SK-N-MC (cell line): ENCODE data around the gene UMAD1.
"Not testable (repeated sequence)": the region's sequence is repeated elsewhere in the genome, so short reads cannot be mapped to it uniquely, and the experiment has no call there.

Experiments used
- DNase-seq: peaks from one replicate; pipeline ENCODE4 v3.0.0-alpha.2; 2011; ENCODE audit warnings: low read depth, low spot score
- H3K27ac ChIP-seq: fragments of 200-600 bp; sonication (generic); 2 replicates; pipeline ENCODE4 v1.5.1; 2016; ENCODE audit warnings: mixed run types
- H3K36me3 ChIP-seq: fragments of 200-600 bp; sonication (generic); 2 replicates; pipeline ENCODE4 v1.6.1; 2017; ENCODE audit warnings: antibody characterized with exemption, low read length, mixed read lengths; ENCODE audit not compliant: insufficient read depth
- H3K4me3 ChIP-seq: fragments of 200-600 bp; sonication (generic); 2 replicates; pipeline ENCODE4 v1.5.1; 2016
- H3K9ac ChIP-seq: fragments of 200-600 bp; sonication (generic); 2 replicates; pipeline ENCODE4 v1.8.0; 2017; ENCODE audit warnings: mixed run types, mixed read lengths; ENCODE audit not compliant: insufficient read length
- H3K9me3 ChIP-seq: fragments of 200-600 bp; sonication (generic); 2 replicates; pipeline ENCODE4 v1.6.1; 2017; ENCODE audit warnings: low read depth, mild to moderate bottlenecking, antibody characterized with exemption, low read length, moderate library complexity, mixed read lengths
- EZH2 ChIP-seq: fragments of 200-600 bp; sonication (generic); IDR thresholded peaks from one replicate; pipeline ENCODE4 v1.6.1; 2017; ENCODE audit warnings: antibody characterized with exemption
- FOXP2 ChIP-seq: optimal IDR thresholded peaks from 2 replicates; pipeline ENCODE3; 2011; ENCODE audit warnings: mild to moderate bottlenecking, moderate library complexity; ENCODE audit not compliant: insufficient read depth; ENCODE audit errors: extremely low read length, control extremely low read depth
- POLR2AphosphoS5 ChIP-seq: IDR thresholded peaks from 2 replicates; pipeline ENCODE4 v1.6.1; 2012; ENCODE audit warnings: mild to moderate bottlenecking, low read depth, low read length, borderline replicate concordance

Gene UMAD1

DNA sequence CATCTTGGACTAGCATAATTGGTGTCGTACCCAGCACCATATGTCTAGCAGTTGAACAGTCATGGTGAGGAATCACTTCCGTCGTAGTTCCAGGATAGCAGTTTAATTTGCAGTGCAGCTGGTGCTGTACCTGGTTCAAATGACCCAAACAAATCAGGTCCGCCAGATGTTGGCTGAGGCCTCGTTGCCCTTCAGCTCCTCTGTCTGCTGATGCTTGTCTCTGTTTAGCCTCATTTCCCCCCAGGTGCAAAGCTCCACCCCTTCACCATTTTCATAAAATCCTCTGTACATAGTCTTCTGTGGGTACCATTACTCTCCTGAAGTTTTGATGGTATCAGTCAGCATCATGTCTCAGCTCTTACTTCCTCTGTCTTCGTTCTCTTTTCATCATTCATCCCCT is 35.1 kb downstream of the UMAD1 start:
- TF ChIP-seq POLR2AphosphoS5: no peak
- no peak for TF ChIP-seq EZH2
- Histone ChIP-seq H3K9ac (no peak overlapping the region), H3K36me3 (peaks cover 3% of the 10 kb centered on the region; the same call in 1 of the 2 replicates), H3K27ac (no peak overlapping the region), H3K4me3 (no peak overlapping the region), H3K9me3 (no peaks in the 10 kb centered on the region)
- DNase-seq: no peak

DNA sequence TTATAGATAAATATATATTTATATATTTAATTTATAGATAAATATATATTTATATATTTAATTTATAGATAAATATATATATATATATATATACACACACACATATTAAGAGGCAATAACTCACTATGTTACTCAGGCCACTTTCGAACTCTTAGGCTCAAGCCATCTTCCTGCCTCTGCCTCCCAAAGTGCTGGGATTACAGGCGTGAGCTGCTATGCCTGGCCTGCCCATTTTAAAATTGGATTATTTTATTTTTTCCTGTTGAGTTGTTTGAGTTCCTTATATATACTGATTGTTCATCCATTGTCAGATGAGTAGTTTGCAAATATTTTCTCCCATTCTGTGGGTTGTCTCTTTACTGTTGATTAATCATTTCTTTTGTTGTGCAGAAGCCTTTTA is 39.1 kb downstream of the UMAD1 start:
- H3K9me3 ChIP-seq, H3K4me3 ChIP-seq, H3K9ac ChIP-seq, H3K27ac ChIP-seq, DNase-seq, H3K36me3 ChIP-seq: not testable (repeated sequence)

DNA sequence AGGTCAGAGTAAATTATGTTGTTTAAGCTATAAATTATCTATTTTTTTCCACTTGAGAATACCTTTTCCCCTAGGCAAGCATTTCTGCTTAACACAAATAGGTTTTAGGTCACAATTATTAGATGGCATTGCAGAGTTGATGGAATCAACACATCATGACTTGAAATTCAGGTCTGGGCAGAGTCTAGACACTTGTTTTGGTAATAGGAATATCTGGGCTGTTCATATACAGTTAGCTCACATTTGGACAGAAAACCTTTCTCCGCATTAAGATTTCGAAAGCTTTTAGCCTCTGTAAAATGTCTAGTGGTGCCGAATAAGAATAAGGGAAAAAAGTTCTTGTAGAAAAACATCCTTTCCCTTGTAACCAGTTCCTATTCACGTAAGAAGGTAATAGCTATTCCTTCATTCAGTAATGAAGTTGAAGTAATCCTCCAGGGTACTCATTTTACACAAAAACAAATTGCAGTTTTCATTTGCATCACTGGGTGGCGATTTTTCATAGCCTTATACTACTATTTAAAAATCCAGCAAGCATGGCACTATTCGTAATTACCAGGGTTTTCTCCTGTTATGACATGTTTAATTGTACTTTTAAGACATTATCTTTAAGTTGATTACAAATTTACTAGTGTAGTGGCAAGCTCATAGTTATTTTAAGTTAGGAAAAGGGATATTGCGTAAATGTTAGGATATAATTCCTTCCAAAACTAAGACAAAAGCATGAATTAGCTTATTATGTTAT is 40.8 kb downstream of the UMAD1 start:
- peak; percentile 63 for DNase-seq
- TF ChIP-seq EZH2 (no peak), FOXP2 (no peak), POLR2AphosphoS5 (no peak)
- Histone ChIP-seq H3K9ac (no peak overlapping the region), H3K27ac (no peak overlapping the region), H3K9me3 (no peaks in the 10 kb centered on the region), H3K4me3 (no peak overlapping the region), H3K36me3 (peaks cover 3% of the 10 kb centered on the region; the same call in 1 of the 2 replicates)

DNA sequence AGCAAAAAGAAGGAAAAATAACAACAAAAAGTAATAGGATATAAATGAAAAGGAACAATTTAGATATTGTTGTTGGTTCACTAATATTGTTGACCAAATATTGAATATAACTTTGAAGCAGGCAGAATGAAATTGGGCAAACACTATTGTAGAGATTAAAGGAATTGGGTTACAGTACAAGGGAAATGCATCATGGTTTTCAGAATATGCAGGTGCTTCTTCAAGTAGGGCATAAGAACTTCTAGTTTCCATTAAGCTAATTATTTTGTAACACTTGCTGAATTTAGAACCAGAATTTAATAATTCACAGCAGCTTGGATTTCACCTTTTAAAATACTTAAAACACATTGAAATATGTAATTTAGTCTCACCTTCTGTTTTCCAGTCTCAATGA is 41.4 kb downstream of the UMAD1 start:
- no peak for DNase-seq
- no peak for TF ChIP-seq EZH2
- TF ChIP-seq FOXP2: no peak
- no peak for TF ChIP-seq POLR2AphosphoS5
- Histone ChIP-seq H3K4me3 (no peak overlapping the region), H3K9ac (no peak overlapping the region), H3K27ac (no peak overlapping the region), H3K36me3 (peaks cover 3% of the 10 kb centered on the region; the same call in 1 of the 2 replicates), H3K9me3 (no peaks in the 10 kb centered on the region)

DNA sequence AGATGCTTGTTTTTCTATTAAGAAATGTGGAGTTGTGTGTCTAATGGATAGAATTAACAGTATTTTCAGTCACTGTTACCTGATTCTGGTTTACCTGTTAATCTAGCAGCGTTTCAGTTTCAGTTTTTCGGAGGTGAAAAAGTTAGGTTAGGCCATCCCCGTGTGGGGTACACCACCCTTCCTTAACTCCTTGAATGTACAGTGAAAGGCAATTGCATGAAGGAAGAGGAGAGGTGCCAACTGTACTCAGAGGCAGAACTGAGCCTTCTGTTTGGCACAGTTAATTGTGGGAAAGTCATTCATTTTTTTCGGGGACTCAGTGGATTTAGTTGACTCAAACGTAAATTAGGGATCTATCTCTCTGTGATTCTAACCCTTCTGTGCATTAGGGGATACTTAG is 42.3 kb downstream of the UMAD1 start:
- no peak overlapping the region for H3K27ac ChIP-seq
- H3K9ac ChIP-seq: no peak overlapping the region
- no peak for DNase-seq
- H3K9me3 ChIP-seq: no peaks in the 10 kb centered on the region
- TF ChIP-seq FOXP2 (no peak), POLR2AphosphoS5 (no peak), EZH2 (no peak)
- H3K36me3 ChIP-seq: peaks cover 2% of the 10 kb centered on the region; the same call in 1 of the 2 replicates
- no peak overlapping the region for H3K4me3 ChIP-seq

DNA sequence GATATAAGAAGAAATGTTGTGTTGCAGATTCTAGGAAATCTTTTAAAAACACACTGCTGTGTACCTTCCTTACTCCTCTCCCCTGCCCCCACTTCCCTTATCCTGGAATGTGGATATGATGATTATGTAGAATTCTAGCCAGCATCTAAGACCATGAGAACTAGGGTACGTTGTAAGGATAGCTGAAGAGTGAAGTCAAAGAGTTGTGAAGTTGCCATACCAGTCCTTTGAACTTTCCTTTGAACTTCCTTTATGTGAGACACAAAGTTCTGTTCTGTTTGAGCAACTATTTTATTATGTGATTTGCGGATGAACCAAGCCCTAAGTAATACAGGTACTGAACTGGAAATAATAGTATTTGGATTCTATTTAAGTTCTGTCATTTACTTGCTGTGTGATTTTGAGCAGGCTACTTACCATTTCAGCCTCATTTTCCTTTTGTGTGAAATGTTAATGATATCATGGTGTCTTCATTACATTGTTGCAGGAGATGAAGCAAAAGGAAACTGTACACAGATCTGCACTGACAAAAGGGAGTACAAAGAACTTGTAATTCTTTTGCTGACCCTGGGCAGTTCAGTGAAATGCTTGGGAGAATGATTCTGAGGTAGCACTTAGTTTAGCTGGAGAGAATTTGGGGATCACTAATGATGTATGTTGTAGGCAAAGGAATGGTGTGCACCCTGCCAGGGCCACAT is 46.4 kb downstream of the UMAD1 start:
- TF ChIP-seq POLR2AphosphoS5 (no peak), EZH2 (no peak), FOXP2 (no peak)
- no peak for DNase-seq
- Histone ChIP-seq H3K4me3 (no peak overlapping the region), H3K9me3 (no peaks in the 10 kb centered on the region), H3K27ac (no peak overlapping the region), H3K36me3 (no peaks in the 10 kb centered on the region), H3K9ac (no peak overlapping the region)

DNA sequence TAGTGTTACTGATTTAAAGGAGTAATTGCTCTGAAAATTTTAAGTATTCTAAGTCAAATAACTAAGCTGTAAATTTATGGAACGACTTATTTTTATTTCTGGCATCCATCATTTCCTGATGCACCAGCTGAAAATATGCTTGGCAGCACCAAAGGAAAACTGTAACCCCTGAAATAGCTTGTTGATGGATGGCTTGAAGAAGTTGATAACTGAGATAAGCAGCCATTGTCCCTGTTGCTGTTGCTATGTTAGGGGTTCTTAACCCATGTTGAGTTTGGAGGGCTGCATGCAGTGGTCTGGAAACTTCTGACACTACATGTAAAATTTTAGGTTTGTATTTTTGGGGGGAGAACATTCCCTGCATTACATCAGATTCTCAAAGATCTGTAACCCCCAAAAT is 47.2 kb downstream of the UMAD1 start:
- no peak overlapping the region for H3K4me3 ChIP-seq
- no peak overlapping the region for H3K27ac ChIP-seq
- TF ChIP-seq EZH2: no peak
- no peak for DNase-seq
- H3K9me3 ChIP-seq: no peaks in the 10 kb centered on the region
- H3K9ac ChIP-seq: no peak overlapping the region
- H3K36me3 ChIP-seq: no peaks in the 10 kb centered on the region

DNA sequence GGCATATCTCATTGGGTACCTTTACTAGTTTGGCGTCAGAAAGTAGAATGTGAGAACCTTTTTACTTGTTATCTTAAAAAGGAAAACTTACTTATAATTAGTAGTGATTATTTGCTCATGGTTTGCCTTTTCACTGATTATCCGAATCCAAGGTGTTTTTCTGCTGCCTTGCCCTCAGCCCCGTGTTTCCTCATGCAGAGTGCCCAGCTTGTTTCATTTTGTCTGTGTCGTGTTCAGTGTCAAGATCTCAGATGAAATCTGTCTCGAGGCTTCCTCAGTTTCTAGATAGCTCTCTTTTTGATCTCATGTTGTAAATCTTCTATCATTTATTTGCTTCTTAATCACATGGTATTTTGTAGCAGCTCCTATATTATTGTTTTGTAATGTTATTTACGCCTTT is 47.8 kb downstream of the UMAD1 start:
- TF ChIP-seq EZH2 (no peak), POLR2AphosphoS5 (no peak)
- no peak for DNase-seq
- H3K36me3 ChIP-seq: no peaks in the 10 kb centered on the region
- no peak overlapping the region for H3K27ac ChIP-seq
- no peak overlapping the region for H3K4me3 ChIP-seq
- no peak overlapping the region for H3K9ac ChIP-seq
- no peaks in the 10 kb centered on the region for H3K9me3 ChIP-seq

DNA sequence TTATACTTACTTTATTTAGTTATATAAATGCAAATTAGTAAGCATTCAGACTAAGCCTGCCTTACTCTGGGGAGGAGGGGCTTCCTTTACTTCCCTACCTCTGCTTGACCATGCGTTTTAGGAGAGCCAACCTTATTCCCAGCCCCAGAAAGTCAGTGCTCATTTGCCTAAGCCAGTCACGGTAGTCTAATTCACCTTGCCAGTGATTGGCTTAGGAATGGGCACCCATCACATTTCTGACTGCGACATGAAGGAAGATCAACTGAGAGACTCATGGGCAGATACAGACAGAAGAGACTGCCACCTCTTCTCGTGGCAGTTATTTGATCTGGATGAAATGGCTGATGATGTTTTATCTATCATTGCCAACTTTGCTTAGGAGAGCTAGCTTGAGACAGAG is 48.4 kb downstream of the UMAD1 start:
- no peak overlapping the region for H3K27ac ChIP-seq
- no peaks in the 10 kb centered on the region for H3K36me3 ChIP-seq

More for the DNA sequence above, 48.4 kb downstream of the UMAD1 start:
- Histone ChIP-seq H3K9me3 (no peaks in the 10 kb centered on the region), H3K4me3 (no peak overlapping the region), H3K9ac (no peak overlapping the region)
- TF ChIP-seq POLR2AphosphoS5 (no peak), FOXP2 (no peak), EZH2 (no peak)
- DNase-seq: no peak
